Urinary bladder (tissue), 4 donors: ENCODE results near the gene AQP9. TPM values are rescaled to one million over a fixed set of nuclear protein-coding genes. Genes with fewer than 3 reads are reported as not detected.
"Not testable (repeated sequence)": the region's sequence is repeated elsewhere in the genome, so short reads cannot be mapped to it uniquely, and the experiment has no call there.

Experiments used
- DNase-seq: peaks from one replicate; pipeline ENCODE4 v3.0.0-alpha.2; 2015; ENCODE audit errors: extremely low spot score
- H3K27ac ChIP-seq: one replicate; pipeline ENCODE4 v1.5.1; 2013; ENCODE audit warnings: low read depth, mild to moderate bottlenecking, moderate library complexity
- H3K36me3 ChIP-seq: one replicate; pipeline ENCODE4 v1.6.1; 2013; ENCODE audit warnings: mild to moderate bottlenecking, moderate library complexity; ENCODE audit not compliant: insufficient read depth
- H3K4me1 ChIP-seq: one replicate; pipeline ENCODE4 v1.6.1; 2013; ENCODE audit warnings: mild to moderate bottlenecking, moderate library complexity; ENCODE audit not compliant: insufficient read depth
- H3K4me3 ChIP-seq: one replicate; pipeline ENCODE4 v1.5.1; 2013; ENCODE audit warnings: low read depth, low read length
- WGBS: extraction: QIAGEN DNeasy Blood & Tissue Kit; methylation state at CpG from one replicate; pipeline ENCODE4 v1.1.7; 2013; 5-methylcytosine and 5-hydroxymethylcytosine counted together
- polyA plus RNA-seq: library from polyadenylated mRNA; stranded (reverse); fragments of 200-250 nt; gene quantifications from one replicate; pipeline ENCODE4 v1.2.3, GENCODE V29; 2013
- total RNA-seq: library from RNA; depleted of rRNA; stranded (reverse); fragments of >200 nt; gene quantifications from one replicate; pipeline ENCODE4 v1.2.3, GENCODE V29; 2014
- donor health status: healthy with polysubstance abuse.
- donor health status: healthy.

The AQP9 gene
- total RNA-seq (0.85 TPM), polyA plus RNA-seq (1.1 TPM)

GRCh38 chr15:58138106-58138505 lies at the start of gene AQP9:
Gene AQP9 (plus strand): TSS chr15:58138381. CDS start chr15:58138566, 185 bp downstream.
- Histone ChIP-seq H3K4me1 (no peaks in the 10 kb centered on the region), H3K4me3 (no peak within 1 kb of the TSS), H3K36me3 (no peaks in the 10 kb centered on the region), H3K27ac (no peak within 1 kb of the TSS)
- DNase-seq: no peak
- 86% methylated on average over 7 of the region's 7 CpGs for WGBS

GRCh38 chr15:58095415-58095814 lies 42.8 kb upstream of the AQP9 start:
- H3K27ac ChIP-seq: no peak overlapping the region
- no peak overlapping the region for H3K4me3 ChIP-seq
- 76% methylated on average over 2 of the region's 2 CpGs for WGBS
- no peaks in the 10 kb centered on the region for H3K36me3 ChIP-seq
- DNase-seq: no peak
- no peaks in the 10 kb centered on the region for H3K4me1 ChIP-seq

- no peak for DNase-seq
- 81% methylated on average over 6 of the region's 6 CpGs for WGBS
Observed at GRCh38 chr15:58096529-58097084, 41.6 kb upstream of the AQP9 start.

GRCh38 chr15:58103482-58103881 lies 34.7 kb upstream of the AQP9 start:
- DNase-seq: no peak
- Histone ChIP-seq H3K4me3 (no peak overlapping the region), H3K27ac (no peak overlapping the region), H3K4me1 (no peaks in the 10 kb centered on the region), H3K36me3 (no peaks in the 10 kb centered on the region)

More at GRCh38 chr15:58096529-58097084, 41.6 kb upstream of the AQP9 start:
- Histone ChIP-seq H3K4me3 (no peak overlapping the region), H3K36me3 (no peaks in the 10 kb centered on the region), H3K4me1 (no peaks in the 10 kb centered on the region), H3K27ac (no peak overlapping the region)

- no peak for DNase-seq
- 87% methylated on average over 2 of the region's 2 CpGs for WGBS
- H3K4me3 ChIP-seq: no peak overlapping the region
- H3K36me3 ChIP-seq: no peaks in the 10 kb centered on the region
- H3K27ac ChIP-seq: no peak overlapping the region
- no peaks in the 10 kb centered on the region for H3K4me1 ChIP-seq
Observed at GRCh38 chr15:58108117-58108516, 30.1 kb upstream of the AQP9 start.

GRCh38 chr15:58109419-58109818 lies 28.8 kb upstream of the AQP9 start:
- H3K4me3 ChIP-seq: no peak overlapping the region
- no peaks in the 10 kb centered on the region for H3K4me1 ChIP-seq
- H3K36me3 ChIP-seq: no peaks in the 10 kb centered on the region
- H3K27ac ChIP-seq: no peak overlapping the region
- DNase-seq: no peak
- WGBS: 82% methylated on average over 3 of the region's 3 CpGs

- no peak overlapping the region for H3K27ac ChIP-seq
- no peak overlapping the region for H3K4me3 ChIP-seq
- no peaks in the 10 kb centered on the region for H3K36me3 ChIP-seq
- DNase-seq: no peak
- WGBS: 60% methylated on average over 6 of the region's 6 CpGs
- H3K4me1 ChIP-seq: no peaks in the 10 kb centered on the region
Observed at GRCh38 chr15:58110999-58111717, 27.0 kb upstream of the AQP9 start.

- DNase-seq: no peak
- H3K36me3 ChIP-seq: no peaks in the 10 kb centered on the region
- no peak overlapping the region for H3K27ac ChIP-seq
- WGBS: 91% methylated on average over 5 of the region's 5 CpGs
- H3K4me1 ChIP-seq: no peaks in the 10 kb centered on the region
- H3K4me3 ChIP-seq: no peak overlapping the region
Observed at GRCh38 chr15:58111718-58112104, 26.5 kb upstream of the AQP9 start.

- WGBS: 30% methylated on average over 5 of the region's 5 CpGs
- H3K27ac ChIP-seq, H3K4me3 ChIP-seq, H3K36me3 ChIP-seq, H3K4me1 ChIP-seq, DNase-seq: not testable (repeated sequence)
Observed at GRCh38 chr15:58113358-58113757, 24.8 kb upstream of the AQP9 start.

- Histone ChIP-seq H3K4me1 (no peaks in the 10 kb centered on the region), H3K36me3 (no peaks in the 10 kb centered on the region), H3K4me3 (no peak overlapping the region), H3K27ac (no peak overlapping the region)
- 76% methylated on average over 3 of the region's 3 CpGs for WGBS
- DNase-seq: no peak
Observed at GRCh38 chr15:58114388-58114787, 23.8 kb upstream of the AQP9 start.

- no peak for DNase-seq
Observed at GRCh38 chr15:58114812-58115211, 23.4 kb upstream of the AQP9 start.

GRCh38 chr15:58115692-58116091 lies 22.5 kb upstream of the AQP9 start:
- Histone ChIP-seq H3K4me3 (no peak overlapping the region), H3K36me3 (no peaks in the 10 kb centered on the region), H3K27ac (no peak overlapping the region), H3K4me1 (no peaks in the 10 kb centered on the region)
- DNase-seq: no peak
- 82% methylated on average over 1 of the region's 1 CpG for WGBS

More at GRCh38 chr15:58114812-58115211, 23.4 kb upstream of the AQP9 start:
- Histone ChIP-seq H3K36me3 (no peaks in the 10 kb centered on the region), H3K4me1 (no peaks in the 10 kb centered on the region), H3K27ac (no peak overlapping the region), H3K4me3 (no peak overlapping the region)

- WGBS: 93% methylated on average over 1 of the region's 1 CpG
- Histone ChIP-seq H3K4me3 (no peak overlapping the region), H3K36me3 (no peaks in the 10 kb centered on the region), H3K4me1 (no peaks in the 10 kb centered on the region), H3K27ac (no peak overlapping the region)
- DNase-seq: no peak
Observed at GRCh38 chr15:58117619-58118018, 20.6 kb upstream of the AQP9 start.

- WGBS: 83% methylated on average over 5 of the region's 5 CpGs
- DNase-seq: no peak
Observed at GRCh38 chr15:58118272-58118671, 19.9 kb upstream of the AQP9 start.

More at GRCh38 chr15:58118272-58118671, 19.9 kb upstream of the AQP9 start:
- H3K27ac ChIP-seq: no peak overlapping the region
- no peaks in the 10 kb centered on the region for H3K4me1 ChIP-seq
- no peak overlapping the region for H3K4me3 ChIP-seq
- H3K36me3 ChIP-seq: no peaks in the 10 kb centered on the region
